Progenitor cell of endocrine pancreas (in vitro differentiated cells): ENCODE results near the gene ASIC4. TPM values are rescaled to one million over a fixed set of nuclear protein-coding genes. Genes with fewer than 3 reads are reported as not detected.

Source experiments
- DNase-seq: peaks from one replicate; pipeline ENCODE4 v3.0.0; 2021; ENCODE audit warnings: low spot score; ENCODE audit not compliant: unreplicated experiment
- H3K27ac Mint-ChIP-seq: 2 replicates; pipeline ENCODE4 v1.8.0; 2021; ENCODE audit warnings: mild to moderate bottlenecking, moderate library complexity, mixed read lengths
- H3K27me3 Mint-ChIP-seq: 2 replicates; pipeline ENCODE4 v1.8.0; 2021; ENCODE audit warnings: mixed read lengths
- H3K36me3 Mint-ChIP-seq: 2 replicates; pipeline ENCODE4 v1.8.0; 2022; ENCODE audit warnings: mixed read lengths; ENCODE audit not compliant: insufficient read depth
- H3K4me1 Mint-ChIP-seq: 2 replicates; pipeline ENCODE4 v1.8.0; 2021; ENCODE audit warnings: low read depth, mixed read lengths
- H3K4me3 Mint-ChIP-seq: 2 replicates; pipeline ENCODE4 v1.8.0; 2021; ENCODE audit warnings: low read depth, mild to moderate bottlenecking, moderate library complexity, mixed read lengths
- H3K9me3 Mint-ChIP-seq: 2 replicates; pipeline ENCODE4 v1.8.0; 2021; ENCODE audit warnings: low read depth, mixed read lengths
- total RNA-seq: library from RNA; stranded (reverse); gene quantifications from 2 replicates; pipeline ENCODE4 v1.2.1, GENCODE V29; 2021
- TF ChIP-seq, protein P1 (sequence below): fragments of 200-600 bp; sonication (generic); IDR thresholded peaks from one replicate; pipeline ENCODE4 v1.5.0; 2021; ENCODE audit warnings: antibody characterized with exemption, mild to moderate bottlenecking; ENCODE audit not compliant: unreplicated experiment

The ASIC4 gene
- total RNA-seq, 1 donor from 2014 or later, result 5.1 TPM

DNA sequence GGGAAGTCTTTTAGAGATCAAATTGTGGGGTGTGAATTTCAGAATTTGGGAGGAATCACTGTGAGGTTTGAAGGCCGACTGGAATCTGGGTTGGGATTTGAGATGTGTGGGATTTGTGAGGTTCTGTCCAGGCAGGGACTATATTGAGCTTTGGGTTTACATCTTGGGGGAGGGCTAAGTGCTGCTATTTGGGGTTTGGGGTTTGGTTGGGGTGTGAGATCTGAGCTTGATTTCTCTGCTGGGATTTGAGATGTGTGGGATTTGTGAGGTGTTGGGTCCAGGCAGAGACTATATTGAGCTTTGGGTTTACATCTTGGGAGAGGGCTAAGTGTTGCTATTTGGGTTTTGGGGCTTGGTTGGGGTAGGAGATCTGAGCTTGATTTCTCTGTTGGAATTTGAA lies 14.7 kb upstream of the ASIC4 start:
- H3K4me1 Mint-ChIP-seq, result peaks cover 16% of the 10 kb centered on the region
- TF ChIP-seq, protein P1, sequence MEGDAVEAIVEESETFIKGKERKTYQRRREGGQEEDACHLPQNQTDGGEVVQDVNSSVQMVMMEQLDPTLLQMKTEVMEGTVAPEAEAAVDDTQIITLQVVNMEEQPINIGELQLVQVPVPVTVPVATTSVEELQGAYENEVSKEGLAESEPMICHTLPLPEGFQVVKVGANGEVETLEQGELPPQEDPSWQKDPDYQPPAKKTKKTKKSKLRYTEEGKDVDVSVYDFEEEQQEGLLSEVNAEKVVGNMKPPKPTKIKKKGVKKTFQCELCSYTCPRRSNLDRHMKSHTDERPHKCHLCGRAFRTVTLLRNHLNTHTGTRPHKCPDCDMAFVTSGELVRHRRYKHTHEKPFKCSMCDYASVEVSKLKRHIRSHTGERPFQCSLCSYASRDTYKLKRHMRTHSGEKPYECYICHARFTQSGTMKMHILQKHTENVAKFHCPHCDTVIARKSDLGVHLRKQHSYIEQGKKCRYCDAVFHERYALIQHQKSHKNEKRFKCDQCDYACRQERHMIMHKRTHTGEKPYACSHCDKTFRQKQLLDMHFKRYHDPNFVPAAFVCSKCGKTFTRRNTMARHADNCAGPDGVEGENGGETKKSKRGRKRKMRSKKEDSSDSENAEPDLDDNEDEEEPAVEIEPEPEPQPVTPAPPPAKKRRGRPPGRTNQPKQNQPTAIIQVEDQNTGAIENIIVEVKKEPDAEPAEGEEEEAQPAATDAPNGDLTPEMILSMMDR, result no peak
- DNase-seq, result no peak
- peaks cover 1% of the 10 kb centered on the region for H3K36me3 Mint-ChIP-seq
- no peaks in the 10 kb centered on the region for H3K9me3 Mint-ChIP-seq
- H3K27ac Mint-ChIP-seq, result peak overlapping the region; percentile 45
- peaks cover 36% of the 10 kb centered on the region for H3K27me3 Mint-ChIP-seq
- H3K4me3 Mint-ChIP-seq, result peak overlapping the region; percentile 83

GRCh38 chr2:219500135-219500534 lies 14.1 kb upstream of the ASIC4 start:
- no peaks in the 10 kb centered on the region for H3K9me3 Mint-ChIP-seq
- peaks cover 30% of the 10 kb centered on the region for H3K27me3 Mint-ChIP-seq
- TF ChIP-seq, protein P1, result peak; percentile 14
- peak overlapping the region; percentile 83 for H3K4me3 Mint-ChIP-seq
- peaks cover 1% of the 10 kb centered on the region for H3K36me3 Mint-ChIP-seq
- H3K4me1 Mint-ChIP-seq, result peaks cover 16% of the 10 kb centered on the region
- DNase-seq, result no peak
- H3K27ac Mint-ChIP-seq, result no peak overlapping the region

DNA sequence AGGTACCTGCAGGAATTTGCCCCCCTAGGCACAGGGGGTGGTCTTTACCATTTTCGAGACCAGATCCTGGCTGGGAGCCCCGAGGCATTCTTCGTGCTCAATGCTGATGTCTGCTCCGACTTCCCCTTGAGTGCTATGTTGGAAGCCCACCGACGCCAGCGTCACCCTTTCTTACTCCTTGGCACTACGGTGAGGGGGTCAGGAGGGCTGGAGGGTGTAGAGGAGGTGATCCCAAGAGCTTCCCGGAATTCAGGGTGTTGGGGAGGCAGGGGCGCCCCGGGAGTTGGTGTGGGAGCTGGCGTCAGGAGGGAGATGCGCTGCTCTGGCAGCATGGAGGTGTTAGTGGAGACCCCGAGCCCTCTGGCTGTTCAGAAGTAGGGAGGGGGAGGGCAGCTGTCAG lies 12.4 kb upstream of the ASIC4 start:
- TF ChIP-seq, protein P1, result no peak
- no peaks in the 10 kb centered on the region for H3K9me3 Mint-ChIP-seq
- peaks cover 13% of the 10 kb centered on the region for H3K27me3 Mint-ChIP-seq
- H3K4me1 Mint-ChIP-seq, result peaks cover 16% of the 10 kb centered on the region
- H3K27ac Mint-ChIP-seq, result no peak overlapping the region
- peaks cover 4% of the 10 kb centered on the region for H3K36me3 Mint-ChIP-seq
- H3K4me3 Mint-ChIP-seq, result no peak overlapping the region
- no peak for DNase-seq

- no peak for DNase-seq
- Mint-ChIP-seq H3K9me3 (no peaks in the 10 kb centered on the region), H3K27me3 (peaks cover 7% of the 10 kb centered on the region), H3K4me3 (no peak overlapping the region), H3K4me1 (peaks cover 16% of the 10 kb centered on the region), H3K36me3 (peaks cover 4% of the 10 kb centered on the region), H3K27ac (no peak overlapping the region)
- TF ChIP-seq, protein P1, result no peak
Observed at GRCh38 chr2:219502618-219503017, 11.7 kb upstream of the ASIC4 start.

GRCh38 chr2:219505585-219505984 lies 8.7 kb upstream of the ASIC4 start:
- TF ChIP-seq, protein P1, result no peak
- Mint-ChIP-seq H3K4me1 (peaks cover 10% of the 10 kb centered on the region), H3K27ac (no peak overlapping the region), H3K27me3 (peaks cover 6% of the 10 kb centered on the region), H3K36me3 (peaks cover 4% of the 10 kb centered on the region), H3K9me3 (no peaks in the 10 kb centered on the region), H3K4me3 (no peak overlapping the region)
- DNase-seq, result no peak
